OCI-LY1 (cell line): ENCODE measurements around the gene SEZ6.

Source experiments
- EZH2 ChIP-seq: fragments of 200-600 bp; sonication (generic), shearing (Covaris generic); IDR thresholded peaks from 2 replicates; pipeline ENCODE4 v1.8.0; 2017; ENCODE audit warnings: borderline replicate concordance, mixed run types, mild to moderate bottlenecking, antibody characterized with exemption, low read length, moderate library complexity, mixed read lengths
- TF ChIP-seq, protein P1 (sequence below): fragments of 200-600 bp; sonication (generic), shearing (Covaris generic); IDR thresholded peaks from 2 replicates; pipeline ENCODE4 v1.5.1; 2017; ENCODE audit warnings: mild to moderate bottlenecking, antibody characterized with exemption, low read length, moderate library complexity, mixed read lengths

DNA sequence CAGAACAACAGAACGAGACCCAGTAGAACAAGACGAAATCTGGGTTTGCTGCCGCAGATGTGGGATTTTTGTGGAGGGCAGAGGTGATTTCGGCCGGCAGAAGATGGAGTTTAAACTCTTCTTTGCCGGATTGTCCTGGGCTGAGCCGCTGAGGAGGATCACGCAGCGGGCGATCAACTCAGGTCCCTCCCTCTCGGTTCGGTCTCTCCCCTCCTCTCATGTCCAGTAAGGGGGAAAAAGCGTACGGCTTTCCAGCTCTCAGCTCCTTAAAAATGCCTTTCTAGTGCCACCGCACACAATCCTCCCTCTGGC is 57.0 kb downstream of the SEZ6 start:
- TF ChIP-seq, protein P1, sequence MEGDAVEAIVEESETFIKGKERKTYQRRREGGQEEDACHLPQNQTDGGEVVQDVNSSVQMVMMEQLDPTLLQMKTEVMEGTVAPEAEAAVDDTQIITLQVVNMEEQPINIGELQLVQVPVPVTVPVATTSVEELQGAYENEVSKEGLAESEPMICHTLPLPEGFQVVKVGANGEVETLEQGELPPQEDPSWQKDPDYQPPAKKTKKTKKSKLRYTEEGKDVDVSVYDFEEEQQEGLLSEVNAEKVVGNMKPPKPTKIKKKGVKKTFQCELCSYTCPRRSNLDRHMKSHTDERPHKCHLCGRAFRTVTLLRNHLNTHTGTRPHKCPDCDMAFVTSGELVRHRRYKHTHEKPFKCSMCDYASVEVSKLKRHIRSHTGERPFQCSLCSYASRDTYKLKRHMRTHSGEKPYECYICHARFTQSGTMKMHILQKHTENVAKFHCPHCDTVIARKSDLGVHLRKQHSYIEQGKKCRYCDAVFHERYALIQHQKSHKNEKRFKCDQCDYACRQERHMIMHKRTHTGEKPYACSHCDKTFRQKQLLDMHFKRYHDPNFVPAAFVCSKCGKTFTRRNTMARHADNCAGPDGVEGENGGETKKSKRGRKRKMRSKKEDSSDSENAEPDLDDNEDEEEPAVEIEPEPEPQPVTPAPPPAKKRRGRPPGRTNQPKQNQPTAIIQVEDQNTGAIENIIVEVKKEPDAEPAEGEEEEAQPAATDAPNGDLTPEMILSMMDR, result no peak
- TF ChIP-seq EZH2, result no peak
